OCI-LY7 (cell line): ENCODE measurements around the gene RBKS. TPM values are rescaled to one million over a fixed set of nuclear protein-coding genes. Genes with fewer than 3 reads are reported as not detected.
A peak's percentile ranks its signal among the peaks of the same experiment; 100 is the strongest.

Source experiments
- BruUV-seq: library from RNA; stranded (reverse); fragments of 400-500 nt; replicated peaks from 2 replicates; lab custom pipeline; 2021; lab: Mats Ljungman, UMichigan
- CTCF ChIA-PET: fragments of 300-600 bp; sonication (Branson Sonifier 250); formaldehyde crosslinking; loops from one replicate; lab custom pipeline; 2022; ENCODE audit warnings: antibody characterized with exemption; ENCODE audit not compliant: unreplicated experiment; lab: Charles Lee
- POLR2A ChIA-PET: fragments of 300-600 bp; sonication (Branson Sonifier 250); formaldehyde crosslinking; loops from one replicate; lab custom pipeline; 2022; ENCODE audit warnings: antibody characterized with exemption; lab: Charles Lee
- DNase-seq: peaks from one replicate; pipeline ENCODE4 v3.0.0-alpha.2; 2015; ENCODE audit warnings: low spot score
- H2AFZ ChIP-seq: fragments of 200-600 bp; sonication (generic), shearing (Covaris generic); 2 replicates; pipeline ENCODE4 v1.6.1; 2014; ENCODE audit warnings: mild to moderate bottlenecking, antibody characterized with exemption, low read length, moderate library complexity
- H3K27ac ChIP-seq: fragments of 200-600 bp; sonication (generic); 2 replicates; pipeline ENCODE4 v1.5.1; 2014; ENCODE audit warnings: mixed run types, low read depth, mild to moderate bottlenecking, moderate library complexity, low read length, inconsistent platforms; ENCODE audit not compliant: poor library complexity, severe bottlenecking
- H3K36me3 ChIP-seq: fragments of 200-600 bp; sonication (generic); 2 replicates; pipeline ENCODE4 v1.6.1; 2014; ENCODE audit warnings: mild to moderate bottlenecking, antibody characterized with exemption, low read length, moderate library complexity, mixed read lengths; ENCODE audit not compliant: insufficient read depth
- H3K4me1 ChIP-seq: fragments of 200-600 bp; sonication (generic); 2 replicates; pipeline ENCODE4 v1.5.1; 2014; ENCODE audit warnings: mild to moderate bottlenecking, low read length; ENCODE audit not compliant: insufficient read depth, poor library complexity, severe bottlenecking
- H3K4me2 ChIP-seq: fragments of 200-600 bp; sonication (generic); 2 replicates; pipeline ENCODE4 v1.6.1; 2014; ENCODE audit warnings: mild to moderate bottlenecking, low read length
- H3K4me3 ChIP-seq: fragments of 200-600 bp; sonication (generic); 2 replicates; pipeline ENCODE4 v1.5.1; 2014; ENCODE audit warnings: mild to moderate bottlenecking, low read depth, low read length; ENCODE audit not compliant: poor library complexity, severe bottlenecking
- H3K79me2 ChIP-seq: fragments of 200-600 bp; sonication (generic); 2 replicates; pipeline ENCODE4 v1.6.1; 2016; ENCODE audit warnings: low read depth, mild to moderate bottlenecking, low read length, moderate library complexity, mixed read lengths; ENCODE audit not compliant: insufficient read depth
- H3K9me2 ChIP-seq: fragments of 200-600 bp; sonication (generic); 2 replicates; pipeline ENCODE4 v1.6.1; 2016; ENCODE audit warnings: mild to moderate bottlenecking, low read length, mixed read lengths; ENCODE audit not compliant: insufficient read depth
- H3K9me3 ChIP-seq: fragments of 200-600 bp; sonication (generic); 2 replicates; pipeline ENCODE4 v1.6.1; 2014; ENCODE audit warnings: mild to moderate bottlenecking, mixed run types, low read length, mixed read lengths
- H4K20me1 ChIP-seq: fragments of 200-600 bp; sonication (generic); 2 replicates; pipeline ENCODE4 v1.6.1; 2014; ENCODE audit warnings: mild to moderate bottlenecking, antibody characterized with exemption, low read length, moderate library complexity, mixed read lengths; ENCODE audit not compliant: insufficient read depth
- CTCF ChIP-seq: fragments of 200-600 bp; sonication (generic); conservative IDR thresholded peaks from 2 replicates; pipeline ENCODE4 v1.5.1; 2014; ENCODE audit warnings: mild to moderate bottlenecking, antibody characterized with exemption, low read length, moderate library complexity, mixed read lengths
- EZH2phosphoT487 ChIP-seq: fragments of 200-600 bp; sonication (generic); IDR thresholded peaks from 2 replicates; pipeline ENCODE4 v1.6.1; 2018; ENCODE audit warnings: low read depth, borderline replicate concordance, mild to moderate bottlenecking, mixed run types, antibody characterized with exemption, low read length, moderate library complexity, mixed read lengths
- intact Hi-C: fragments of 100-400 bp; cut with micrococcal nuclease; formaldehyde crosslinking; loops from one replicate; pipeline ENCODE4 v1.10.0; 2022; ENCODE audit not compliant: unreplicated experiment
- total RNA-seq, 2 experiments: library from RNA; depleted of rRNA in 1 of 2; stranded (reverse); fragments of >200 nt in 1 of 2; shearing (Covaris generic) in 1 of 2; gene quantifications; 2 replicates each; pipeline ENCODE4 v1.2.3, GENCODE V29; 2014 to 2022

The RBKS gene
- total RNA-seq, 2 experiments from 2014 or later: 1.1 TPM

DNA sequence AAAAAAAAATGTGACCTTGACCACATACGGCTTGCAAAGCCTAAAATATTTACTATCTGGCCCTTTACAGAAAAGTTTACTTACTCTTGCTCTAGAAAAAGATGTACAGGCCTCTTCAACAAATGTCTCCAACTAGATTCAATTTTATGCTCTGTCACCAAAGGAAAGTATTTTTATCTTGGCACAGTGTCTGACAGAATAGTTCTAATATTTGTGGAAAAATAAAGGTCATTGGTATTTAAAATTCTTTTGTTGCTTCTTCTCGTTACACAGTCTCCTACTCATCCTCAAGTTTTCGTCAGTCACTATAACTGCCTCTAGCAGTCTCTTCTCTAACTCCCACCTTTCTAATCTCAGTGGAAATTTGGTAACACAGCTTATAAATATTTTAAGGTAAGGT, 1.4 kb downstream of the RBKS start:
- POLR2A ChIA-PET: interaction anchor here (1.2 kb wide), 1 partner anchor 225 kb away, joined by 3 read pairs; no protein-coding TSS in a partner anchor
- intact Hi-C loops: no loop called here
- H3K4me3 ChIP-seq: no peak overlapping the region
- peak overlapping the region; percentile 91 for H3K4me2 ChIP-seq
- peaks cover 12% of the 10 kb centered on the region; the same call in 1 of the 2 replicates for H3K79me2 ChIP-seq
- no TSS peak for BruUV-seq
- H3K27ac ChIP-seq: no peak overlapping the region
- no peaks in the 10 kb centered on the region for H3K9me3 ChIP-seq
- no peaks in the 10 kb centered on the region for H3K36me3 ChIP-seq
- TF ChIP-seq EZH2phosphoT487 (no peak), CTCF (no peak)
- H4K20me1 ChIP-seq: no peaks in the 10 kb centered on the region
- no peaks in the 10 kb centered on the region for H3K9me2 ChIP-seq
- H2AFZ ChIP-seq: peak overlapping the region; percentile 79; the same call in 1 of the 2 replicates
- DNase-seq: no peak
- CTCF ChIA-PET: no interaction called here
- H3K4me1 ChIP-seq: peaks cover 36% of the 10 kb centered on the region

GRCh38 chr2:27887830-27888229, 2.4 kb downstream of the RBKS start:
- no peak overlapping the region for H3K4me2 ChIP-seq
- BruUV-seq: no TSS peak
- intact Hi-C loops: no loop called here
- no peak overlapping the region for H3K27ac ChIP-seq
- no peak overlapping the region for H2AFZ ChIP-seq
- H3K79me2 ChIP-seq: peaks cover 12% of the 10 kb centered on the region; the same call in 1 of the 2 replicates
- TF ChIP-seq CTCF: no peak
- TF ChIP-seq EZH2phosphoT487: no peak
- DNase-seq: no peak
- peaks cover 32% of the 10 kb centered on the region for H3K4me1 ChIP-seq
- ChIA-PET CTCF (no interaction called here), POLR2A (interaction anchor here (0.5 to 1.2 kb wide), 2 partner anchors 56 to 224 kb away, joined by 3 read pairs; no protein-coding TSS in a partner anchor)
- no peak overlapping the region for H3K4me3 ChIP-seq
- no peaks in the 10 kb centered on the region for H3K9me3 ChIP-seq
- no peaks in the 10 kb centered on the region for H4K20me1 ChIP-seq
- no peaks in the 10 kb centered on the region for H3K9me2 ChIP-seq
- no peaks in the 10 kb centered on the region for H3K36me3 ChIP-seq

- Histone ChIP-seq H4K20me1 (no peaks in the 10 kb centered on the region), H3K79me2 (peaks cover 10% of the 10 kb centered on the region; the same call in 1 of the 2 replicates), H3K4me1 (peaks cover 27% of the 10 kb centered on the region), H3K36me3 (no peaks in the 10 kb centered on the region), H2AFZ (no peak overlapping the region), H3K27ac (no peak overlapping the region), H3K4me3 (no peak overlapping the region), H3K4me2 (no peak overlapping the region), H3K9me3 (no peaks in the 10 kb centered on the region), H3K9me2 (no peaks in the 10 kb centered on the region)
- no peak for DNase-seq
- TF ChIP-seq EZH2phosphoT487: no peak
- TF ChIP-seq CTCF: no peak
- ChIA-PET POLR2A (no interaction called here), CTCF (no interaction called here)
- no TSS peak for BruUV-seq
- intact Hi-C loops: no loop called here
Observed at GRCh38 chr2:27887111-27887510, 3.1 kb downstream of the RBKS start.
